ENCODE data around the gene KCNK4. TPM values are rescaled to one million over a fixed set of nuclear protein-coding genes. Genes with fewer than 3 reads are reported as not detected.
"Not testable (repeated sequence)": the region's sequence is repeated elsewhere in the genome, so short reads cannot be mapped to it uniquely, and the experiment has no call there.

Gene KCNK4
- total RNA-seq, 2 donors from 2014 or later = not detected

GRCh38 chr11:64322925-64323260, 31.8 kb downstream of the KCNK4 start:
- peaks cover 7% of the 10 kb centered on the region for H3K36me3 ChIP-seq
- H3K9me3 ChIP-seq = no peaks in the 10 kb centered on the region
- H3K4me1 ChIP-seq (ENCODE audit: control insufficient read depth in 1 of 2, low read depth in 2 of 2) = peaks cover 4 to 8% of the 10 kb centered on the region in 2 donors
- no peak for DNase-seq (ENCODE audit: low spot score)
- ATAC-seq (ENCODE audit: insufficient number of reproducible peaks, low FRiP score, low read depth) = no peak
- no peaks in the 10 kb centered on the region for H3K27me3 ChIP-seq (replicated peaks; ENCODE audit: insufficient read depth)
- no peak overlapping the region for H3K4me3 ChIP-seq
- no peak for TF ChIP-seq CTCF (IDR thresholded peaks at IDR 0.05)
- no peak overlapping the region for H3K27ac ChIP-seq

DNA sequence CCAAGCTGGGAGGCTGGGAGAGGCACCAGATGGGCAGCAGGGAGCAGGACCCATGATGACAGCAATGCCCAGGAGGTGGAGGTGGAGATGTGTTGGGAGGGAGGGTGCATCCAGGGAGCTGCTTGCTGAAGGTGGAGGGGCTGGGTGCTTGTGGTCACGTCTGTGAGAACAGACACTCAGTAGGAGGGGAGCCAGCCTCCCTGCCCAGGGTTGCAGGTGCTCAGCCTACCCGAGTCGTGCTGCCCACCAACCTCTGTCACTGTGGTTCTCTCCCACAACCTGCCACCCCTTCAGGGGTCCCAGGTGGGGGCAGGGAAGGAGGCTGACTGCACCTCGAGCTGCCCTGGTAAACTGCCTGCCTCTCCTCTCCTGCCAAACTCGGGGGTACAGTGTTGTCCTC, 32.3 kb downstream of the KCNK4 start:
- Histone ChIP-seq H3K9me3 (no peaks in the 10 kb centered on the region), H3K36me3 (peaks cover 7% of the 10 kb centered on the region), H3K27ac (no peak overlapping the region), H3K4me1 (ENCODE audit: control insufficient read depth in 1 of 2, low read depth in 2 of 2) (peaks cover 4 to 8% of the 10 kb centered on the region in 2 donors), H3K4me3 (no peak overlapping the region), H3K27me3 (replicated peaks; ENCODE audit: insufficient read depth) (no peaks in the 10 kb centered on the region)
- ATAC-seq (ENCODE audit: insufficient number of reproducible peaks, low FRiP score, low read depth) (no peak), DNase-seq (ENCODE audit: low spot score) (no peak)
- no peak for TF ChIP-seq CTCF (IDR thresholded peaks at IDR 0.05)

DNA sequence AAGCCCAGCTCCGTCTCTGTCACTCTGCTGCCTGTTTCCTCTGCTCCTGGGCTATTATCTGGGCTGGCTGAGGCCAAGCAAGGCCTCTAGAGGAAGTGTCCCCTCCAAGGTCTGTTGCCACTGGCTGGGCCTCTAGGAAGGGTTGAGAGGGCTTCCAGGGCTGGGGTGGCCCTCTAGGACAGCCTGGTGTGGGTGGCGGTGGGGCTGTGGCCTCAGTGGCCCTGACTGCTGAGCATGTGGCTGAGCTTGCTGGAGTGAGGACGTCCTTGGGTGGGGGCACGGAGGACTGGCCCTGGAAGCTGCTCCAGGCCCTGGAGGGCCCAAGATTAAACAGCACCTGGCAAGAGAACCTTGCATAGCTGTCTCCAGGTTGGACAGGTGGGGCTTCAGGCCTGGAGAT, 32.9 kb downstream of the KCNK4 start:
- not testable (repeated sequence) for H3K27ac ChIP-seq; H3K36me3 ChIP-seq; ATAC-seq (ENCODE audit: insufficient number of reproducible peaks, low FRiP score, low read depth); DNase-seq (ENCODE audit: low spot score); H3K4me3 ChIP-seq; H3K4me1 ChIP-seq (ENCODE audit: control insufficient read depth in 1 of 2, low read depth in 2 of 2); H3K27me3 ChIP-seq (replicated peaks; ENCODE audit: insufficient read depth); H3K9me3 ChIP-seq

DNA sequence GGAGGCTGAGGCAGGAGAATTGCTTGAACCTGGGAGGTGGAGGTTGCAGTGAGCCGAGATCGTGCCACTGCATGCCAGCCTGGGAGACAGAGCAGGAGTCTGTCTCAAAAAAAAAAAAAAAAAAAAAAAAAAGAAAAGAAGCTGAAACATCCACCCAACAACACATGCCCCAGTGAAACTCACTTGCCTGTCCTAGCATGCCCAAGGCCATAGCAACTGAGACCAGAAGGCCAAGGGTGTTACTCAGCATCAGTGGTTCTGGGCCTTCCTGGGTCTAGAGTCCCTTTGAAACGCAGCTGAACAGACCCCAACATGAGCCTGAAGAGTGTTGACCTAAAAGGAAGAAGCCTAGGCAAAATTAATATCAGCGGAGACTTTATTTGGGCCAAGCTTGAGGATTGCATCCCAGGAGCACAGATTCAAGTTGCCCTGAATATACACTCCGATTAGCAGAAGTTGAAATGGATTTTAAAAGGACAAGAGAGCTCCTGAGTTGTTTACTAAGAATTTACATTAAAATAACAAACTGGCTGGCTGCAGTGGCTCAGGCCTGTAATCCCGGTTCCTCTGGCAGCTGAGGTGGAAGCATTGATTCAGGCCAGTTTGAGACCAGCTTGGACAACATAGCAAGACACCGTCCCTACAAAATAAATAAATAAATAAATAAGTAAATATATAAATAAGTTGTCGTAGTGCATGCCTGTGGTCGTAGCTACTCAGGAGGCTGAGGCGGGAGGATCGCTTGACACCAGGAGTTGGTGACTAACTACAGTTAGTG, 33.8 kb downstream of the KCNK4 start:
- Histone ChIP-seq H3K27ac (no peak overlapping the region), H3K4me1 (ENCODE audit: control insufficient read depth in 1 of 2, low read depth in 2 of 2) (peaks cover 0 to 12% of the 10 kb centered on the region in 2 donors), H3K4me3 (no peak overlapping the region), H3K9me3 (no peaks in the 10 kb centered on the region), H3K36me3 (peaks cover 7% of the 10 kb centered on the region), H3K27me3 (replicated peaks; ENCODE audit: insufficient read depth) (no peaks in the 10 kb centered on the region)
- DNase-seq (ENCODE audit: low spot score) (no peak), ATAC-seq (ENCODE audit: insufficient number of reproducible peaks, low FRiP score, low read depth) (no peak)
- TF ChIP-seq CTCF (IDR thresholded peaks at IDR 0.05) = no peak

GRCh38 chr11:64327375-64327774, 36.3 kb downstream of the KCNK4 start:
- TF ChIP-seq CTCF (IDR thresholded peaks at IDR 0.05) = no peak
- peaks cover 0 to 20% of the 10 kb centered on the region in 2 donors for H3K4me1 ChIP-seq (ENCODE audit: control insufficient read depth in 1 of 2, low read depth in 2 of 2)
- no peak for DNase-seq (ENCODE audit: low spot score)
- no peaks in the 10 kb centered on the region for H3K9me3 ChIP-seq
- H3K4me3 ChIP-seq = no peak overlapping the region
- no peaks in the 10 kb centered on the region for H3K27me3 ChIP-seq (replicated peaks; ENCODE audit: insufficient read depth)
- no peak for ATAC-seq (ENCODE audit: insufficient number of reproducible peaks, low FRiP score, low read depth)
- H3K36me3 ChIP-seq = no peaks in the 10 kb centered on the region
- H3K27ac ChIP-seq = no peak overlapping the region

GRCh38 chr11:64327993-64328392, 36.9 kb downstream of the KCNK4 start:
- Histone ChIP-seq H3K4me1 (ENCODE audit: control insufficient read depth in 1 of 2, low read depth in 2 of 2) (peaks cover 0 to 20% of the 10 kb centered on the region in 2 donors), H3K36me3 (no peaks in the 10 kb centered on the region), H3K9me3 (no peaks in the 10 kb centered on the region), H3K27me3 (replicated peaks; ENCODE audit: insufficient read depth) (no peaks in the 10 kb centered on the region), H3K4me3 (no peak overlapping the region), H3K27ac (no peak overlapping the region)
- ATAC-seq (ENCODE audit: insufficient number of reproducible peaks, low FRiP score, low read depth) = no peak
- no peak for TF ChIP-seq CTCF (IDR thresholded peaks at IDR 0.05)
- no peak for DNase-seq (ENCODE audit: low spot score)
